ENCODE measurements around the gene ZFYVE1. TPM values are rescaled to one million over a fixed set of nuclear protein-coding genes. Genes with fewer than 3 reads are reported as not detected.
"Not testable (repeated sequence)": the region's sequence is repeated elsewhere in the genome, so short reads cannot be mapped to it uniquely, and the experiment has no call there.

Gene ZFYVE1
- total RNA-seq (2014; rRNA removed; shearing (Covaris generic)): 16.6 and 19.8 TPM in 2 replicates
- 24.9 and 33.8 TPM in 2 replicates for polyA plus RNA-seq (2015; cell fraction: cytosol; rRNA removed)
- 40.7 and 43.9 TPM in 2 replicates for polyA plus RNA-seq (2015; cell fraction: nucleus; rRNA removed)

DNA sequence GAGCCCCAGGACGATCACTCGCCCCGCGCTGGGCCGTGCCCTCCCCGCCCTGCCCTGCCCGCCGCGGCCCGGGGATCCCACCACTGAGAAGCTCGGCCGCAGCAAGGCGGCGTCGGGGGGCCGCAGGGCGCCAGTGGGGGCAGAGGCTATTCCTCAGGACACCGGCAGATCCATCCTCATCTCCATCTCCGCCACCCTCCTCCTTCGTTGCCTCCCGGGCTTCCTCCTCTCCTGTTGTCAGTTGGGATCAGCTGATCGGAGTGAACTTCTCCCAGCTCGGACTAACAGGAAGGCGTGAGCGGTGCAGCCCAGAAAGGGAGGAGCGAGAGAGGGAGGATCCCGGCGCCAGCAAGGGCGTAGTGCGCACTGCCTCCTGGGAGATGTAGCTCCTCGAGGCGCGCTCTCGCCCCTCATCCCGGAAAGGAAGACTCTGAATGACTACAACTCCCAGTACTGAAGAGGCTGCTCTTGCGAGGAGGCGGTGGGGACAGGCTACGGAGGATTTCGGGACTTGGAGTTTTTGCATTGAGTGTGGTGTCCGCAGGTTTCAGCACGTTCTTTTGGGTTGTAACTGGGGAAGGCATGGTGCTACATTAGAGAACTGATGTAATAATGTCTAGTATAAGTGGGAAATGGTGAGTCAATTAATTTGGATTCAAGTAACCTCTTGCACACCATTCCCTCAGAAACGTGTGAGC lies at the start of gene ZFYVE1:
Gene ZFYVE1 (minus strand): TSS at position 262 of the 698 bp plus-strand sequence. CDS start 2,598 bp downstream, outside the sequence.
- in situ Hi-C loops (cut with HindIII; ENCODE audit: low pct_unique_long_range_greater_than_20kb, low sequenced_read_pairs): no loop called here
- DNase-seq (ENCODE audit: low read depth, low spot score): peak; percentile 99

GRCh38 chr14:73069585-73069984 lies 42.7 kb upstream of the ZFYVE1 start:
- in situ Hi-C loops (cut with HindIII; ENCODE audit: low pct_unique_long_range_greater_than_20kb, low sequenced_read_pairs): no loop called here
- no peak for DNase-seq (ENCODE audit: low read depth, low spot score)

- DNase-seq (ENCODE audit: low read depth, low spot score): peak; percentile 32
- in situ Hi-C loops (cut with HindIII; ENCODE audit: low pct_unique_long_range_greater_than_20kb, low sequenced_read_pairs): no loop called here
Measured at GRCh38 chr14:73058922-73059673, 32.2 kb upstream of the ZFYVE1 start.

GRCh38 chr14:73058224-73058921 lies 31.5 kb upstream of the ZFYVE1 start, which contains the start of gene RBM25:
RBM25 (plus strand) TSS chr14:73058534; CDS start chr14:73071642, 13,108 bp downstream.
- DNase-seq (ENCODE audit: low read depth, low spot score): peak; percentile 99
- in situ Hi-C loops (cut with HindIII; ENCODE audit: low pct_unique_long_range_greater_than_20kb, low sequenced_read_pairs): no loop called here

DNA sequence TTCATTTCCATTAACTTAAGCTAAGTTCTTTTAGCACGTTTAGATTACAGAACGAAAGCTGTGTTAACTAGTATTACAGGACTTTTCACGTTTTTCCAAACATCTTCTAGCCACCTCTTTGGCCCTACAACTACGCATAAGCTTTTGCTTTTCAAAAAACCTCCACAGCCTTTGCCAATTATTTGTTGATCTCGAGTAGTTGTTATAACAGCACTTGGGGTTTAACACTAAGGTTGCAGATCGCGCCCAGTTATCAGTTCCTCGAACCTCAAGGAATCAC lies 31.0 kb upstream of the ZFYVE1 start:
- in situ Hi-C loops (cut with HindIII; ENCODE audit: low pct_unique_long_range_greater_than_20kb, low sequenced_read_pairs): no loop called here
- DNase-seq (ENCODE audit: low read depth, low spot score): no peak

DNA sequence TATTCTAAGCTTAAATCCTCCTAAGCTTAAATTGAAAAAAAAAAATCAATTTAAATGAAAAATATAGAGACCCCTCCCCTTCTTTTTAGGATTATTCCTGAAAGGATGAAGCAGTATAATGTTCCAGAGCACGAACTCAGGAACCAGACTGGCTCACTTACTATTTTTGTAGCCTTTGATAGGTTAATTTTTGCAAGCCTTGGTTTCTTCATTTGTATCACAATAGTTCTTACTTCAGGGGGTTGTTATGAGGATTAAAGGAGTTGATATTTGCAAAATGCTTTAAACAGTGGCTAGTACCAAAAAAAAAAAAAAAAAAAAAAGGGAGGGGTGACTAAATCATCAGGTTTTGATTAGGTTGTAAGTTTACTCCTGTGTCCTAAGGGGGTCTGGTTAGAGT lies 28.3 kb upstream of the ZFYVE1 start:
- in situ Hi-C loops (cut with HindIII; ENCODE audit: low pct_unique_long_range_greater_than_20kb, low sequenced_read_pairs): no loop called here
- no peak for DNase-seq (ENCODE audit: low read depth, low spot score)

GRCh38 chr14:73049428-73049827 lies 22.5 kb upstream of the ZFYVE1 start:
- no peak for DNase-seq (ENCODE audit: low read depth, low spot score)
- in situ Hi-C loops (cut with HindIII; ENCODE audit: low pct_unique_long_range_greater_than_20kb, low sequenced_read_pairs): no loop called here

- DNase-seq (ENCODE audit: low read depth, low spot score): no peak
- in situ Hi-C loops (cut with HindIII; ENCODE audit: low pct_unique_long_range_greater_than_20kb, low sequenced_read_pairs): no loop called here
Measured at GRCh38 chr14:73047808-73048207, 20.9 kb upstream of the ZFYVE1 start.

- DNase-seq (ENCODE audit: low read depth, low spot score); in situ Hi-C loops (cut with HindIII; ENCODE audit: low pct_unique_long_range_greater_than_20kb, low sequenced_read_pairs): not testable (repeated sequence)
Measured at GRCh38 chr14:73036706-73037450, 10.0 kb upstream of the ZFYVE1 start.

- in situ Hi-C loops (cut with HindIII; ENCODE audit: low pct_unique_long_range_greater_than_20kb, low sequenced_read_pairs): no loop called here
Measured at GRCh38 chr14:73027984-73028383, 1.1 kb upstream of the ZFYVE1 start.

GRCh38 chr14:73027546-73027945 lies 640 bp upstream of the ZFYVE1 start:
- in situ Hi-C loops (cut with HindIII; ENCODE audit: low pct_unique_long_range_greater_than_20kb, low sequenced_read_pairs): no loop called here
- no peak for DNase-seq (ENCODE audit: low read depth, low spot score)

More at GRCh38 chr14:73027984-73028383, 1.1 kb upstream of the ZFYVE1 start:
- no peak for DNase-seq (ENCODE audit: low read depth, low spot score)

DNA sequence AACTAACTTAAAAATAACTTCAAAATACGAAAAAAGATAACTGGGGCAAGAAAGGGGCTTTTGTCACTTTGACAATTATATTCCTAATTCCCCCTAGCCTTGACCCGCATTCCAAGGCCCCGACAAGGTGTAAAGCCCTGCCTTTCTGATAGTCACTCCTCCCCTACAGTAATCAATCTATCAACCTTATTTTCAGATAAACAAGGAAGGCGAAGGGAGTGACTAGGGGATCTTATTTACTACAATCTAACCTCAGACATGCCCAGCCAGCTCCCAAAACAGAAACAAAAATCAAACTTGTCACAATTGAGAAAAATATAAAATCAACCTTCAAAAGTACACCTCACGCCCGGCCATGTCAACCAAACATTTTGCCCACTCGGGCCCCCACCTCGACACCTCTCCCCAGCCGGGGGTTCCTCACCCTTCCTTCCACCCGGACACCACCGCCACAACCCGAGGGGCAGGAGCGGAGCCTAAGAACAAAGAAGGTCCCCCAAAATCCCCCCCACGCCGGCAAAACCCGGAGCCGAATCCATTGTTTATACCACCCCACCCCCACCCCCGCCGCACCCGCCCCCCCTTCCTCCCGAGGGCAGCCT lies 562 bp downstream of the ZFYVE1 start:
- DNase-seq (ENCODE audit: low read depth, low spot score): no peak
- in situ Hi-C loops (cut with HindIII; ENCODE audit: low pct_unique_long_range_greater_than_20kb, low sequenced_read_pairs): no loop called here

DNA sequence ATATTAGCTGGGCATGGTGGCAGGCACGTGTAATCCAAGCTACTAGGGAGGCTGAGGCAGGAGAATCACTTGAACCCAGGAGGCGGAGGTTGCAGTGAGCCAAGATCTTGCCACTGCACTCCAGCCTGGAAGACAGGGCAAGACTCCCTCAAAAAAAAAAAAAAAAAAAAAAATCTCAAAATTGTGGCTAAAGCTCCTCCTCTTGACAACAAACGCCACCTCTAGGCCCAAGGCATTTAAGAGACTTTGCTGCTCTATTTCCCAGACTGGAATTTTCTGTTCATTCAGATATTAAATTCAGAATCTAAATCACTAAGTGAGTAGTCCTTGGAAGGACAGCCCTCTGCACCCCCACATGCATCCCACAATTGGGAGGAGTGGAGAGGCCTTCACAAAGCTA lies 1.4 kb downstream of the ZFYVE1 start:
- in situ Hi-C loops (cut with HindIII; ENCODE audit: low pct_unique_long_range_greater_than_20kb, low sequenced_read_pairs): no loop called here

DNA sequence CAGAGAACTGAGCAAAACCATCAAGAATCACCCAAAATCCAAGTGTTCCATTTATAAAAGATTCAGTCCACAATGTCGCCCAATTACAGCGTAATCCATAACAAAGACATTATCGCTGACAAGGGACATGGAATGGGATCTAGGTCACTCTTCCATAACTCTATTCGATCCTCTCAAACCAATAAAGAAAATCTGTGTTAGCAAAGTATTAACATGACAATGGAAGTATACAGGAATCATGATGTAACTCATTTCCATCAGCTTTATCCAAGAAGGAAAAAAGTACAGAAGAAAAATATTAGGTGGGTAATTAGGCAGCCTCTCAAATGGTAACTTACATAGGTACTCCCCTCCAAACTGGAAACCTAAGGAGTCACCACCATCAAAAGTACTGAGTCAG lies 4.9 kb downstream of the ZFYVE1 start:
- no peak for DNase-seq (ENCODE audit: low read depth, low spot score)
- in situ Hi-C loops (cut with HindIII; ENCODE audit: low pct_unique_long_range_greater_than_20kb, low sequenced_read_pairs): no loop called here

More for the DNA sequence above, 1.4 kb downstream of the ZFYVE1 start:
- DNase-seq (ENCODE audit: low read depth, low spot score): peak; percentile 46

DNA sequence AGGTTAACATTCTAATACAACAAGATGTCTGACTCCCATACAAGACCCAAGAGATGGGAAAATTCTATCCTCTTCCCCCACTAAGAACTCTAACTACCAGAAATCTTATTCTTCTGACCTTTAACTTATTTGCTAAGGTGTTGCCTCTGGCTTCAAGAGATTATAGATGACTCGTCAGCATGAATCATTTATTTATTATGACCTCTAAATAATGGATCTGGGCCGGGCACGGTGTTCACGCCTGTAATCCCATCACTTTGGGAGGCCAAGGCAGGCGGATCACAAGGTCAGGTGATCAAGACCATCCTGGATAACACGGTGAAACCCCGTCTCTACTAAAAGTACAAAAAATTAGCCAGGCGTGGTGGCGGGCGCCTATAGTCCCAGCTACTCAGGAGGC lies 10.9 kb downstream of the ZFYVE1 start:
- DNase-seq (ENCODE audit: low read depth, low spot score); in situ Hi-C loops (cut with HindIII; ENCODE audit: low pct_unique_long_range_greater_than_20kb, low sequenced_read_pairs): not testable (repeated sequence)

DNA sequence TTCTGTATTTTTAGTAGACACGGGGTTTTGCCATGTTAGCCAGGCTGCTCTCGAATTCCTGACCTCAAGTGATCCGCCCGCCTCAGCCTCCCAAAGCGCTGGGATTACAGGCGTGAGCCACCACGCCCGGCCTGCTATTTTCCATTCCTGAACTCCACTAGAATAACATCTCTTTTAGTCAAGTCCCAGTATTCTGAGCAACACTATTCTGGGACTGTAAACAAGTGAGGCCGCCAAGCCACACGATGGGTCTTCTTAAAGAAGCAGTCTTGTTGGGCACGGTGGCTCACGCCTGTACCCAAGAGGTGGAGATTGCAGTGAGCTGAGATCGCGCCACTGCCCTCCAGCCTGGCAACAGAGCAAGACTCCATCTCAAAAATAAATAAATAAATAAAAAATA lies 11.4 kb downstream of the ZFYVE1 start:
- DNase-seq (ENCODE audit: low read depth, low spot score); in situ Hi-C loops (cut with HindIII; ENCODE audit: low pct_unique_long_range_greater_than_20kb, low sequenced_read_pairs): not testable (repeated sequence)

GRCh38 chr14:73014105-73014504 lies 12.8 kb downstream of the ZFYVE1 start:
- DNase-seq (ENCODE audit: low read depth, low spot score): peak; percentile 98

More at GRCh38 chr14:73014105-73014504, 12.8 kb downstream of the ZFYVE1 start:
- in situ Hi-C loops (cut with HindIII; ENCODE audit: low pct_unique_long_range_greater_than_20kb, low sequenced_read_pairs): no loop called here
